Left lung (tissue), 10 donors: ENCODE data around the gene ERBB4. TPM values are rescaled to one million over a fixed set of nuclear protein-coding genes. Genes with fewer than 3 reads are reported as not detected.

ENCODE experiments used
- ATAC-seq: fragments of 200-7000 bp; cut with Tn5 transposase; one replicate; pipeline ENCODE4 v1.9.1; 2020; ENCODE audit warnings: moderate library complexity
- DNase-seq, 4 donors: peaks; one replicate each; pipeline ENCODE4 v3.0.0-alpha.2; 2013 to 2020
- H3K27ac ChIP-seq, 2 donors: fragments of 200-600 bp; sonication (generic) in 1 of 2; one replicate each; pipeline versions ENCODE4 v1.5.0 to v1.8.0; 2020 to 2021
- H3K27me3 ChIP-seq, 2 donors: fragments of 200-600 bp; sonication (generic) in 1 of 2; one replicate each; pipeline versions ENCODE4 v1.5.0 to v1.8.0; 2020 to 2021
- H3K36me3 ChIP-seq, 2 donors: fragments of 200-600 bp; sonication (generic) in 1 of 2; one replicate each; pipeline versions ENCODE4 v1.5.0 to v1.8.0; 2020 to 2021
- H3K4me1 ChIP-seq, 2 donors: fragments of 200-600 bp; one replicate each; pipeline ENCODE4 v1.8.0; 2021
- H3K4me3 ChIP-seq, 2 donors: fragments of 200-600 bp; sonication (generic) in 1 of 2; one replicate each; pipeline versions ENCODE4 v1.5.0 to v1.8.0; 2020 to 2021; ENCODE audit warnings: mild to moderate bottlenecking in 1 of 2
- H3K9me3 ChIP-seq, 2 donors: fragments of 200-600 bp; sonication (generic) in 1 of 2; one replicate each; pipeline versions ENCODE4 v1.5.0 to v1.8.0; 2020 to 2021
- CTCF ChIP-seq, 2 donors: fragments of 200-600 bp; sonication (generic) in 1 of 2; IDR thresholded peaks; one replicate each; pipeline versions ENCODE4 v1.5.0 to v1.8.0; 2021; ENCODE audit warnings: antibody characterized with exemption in 2 of 2
- intact Hi-C, 2 donors: fragments of 100-400 bp; cut with DNase I; formaldehyde crosslinking; loops; one replicate each; pipeline versions ENCODE4 v1.11.2 to v1.14.2; 2022
- polyA plus RNA-seq, 6 donors: library from polyadenylated mRNA; unstranded; fragments of 120-200 nt; gene quantifications; one replicate each; pipeline ENCODE4 v1.2.1, GENCODE V29; 2013; ENCODE audit not compliant: insufficient read length in 6 of 6
- total RNA-seq, 2 donors: library from RNA; stranded (reverse); fragmentation: NEBNext Ultra II Directional; extraction: Animal tissue kit (Norgen Biotek cat#: 25700); gene quantifications; one replicate each; pipeline ENCODE4 v1.2.1, GENCODE V29; 2021
- donor health status: DM: no; HTN: yes; CAD: no.
- donor health status: DM: no; HTN: no; CAD: no.

The ERBB4 gene
- total and polyA plus RNA-seq, 8 donors = 0.89 to 16.0 (median 1.4) TPM

- ATAC-seq (no peak), DNase-seq (no peak)
- Histone ChIP-seq H3K36me3 (no peaks in the 10 kb centered on the region), H3K4me1 (no peaks in the 10 kb centered on the region), H3K27me3 (no peaks in the 10 kb centered on the region), H3K27ac (no peak overlapping the region), H3K4me3 (no peak overlapping the region), H3K9me3 (no peaks in the 10 kb centered on the region)
- intact Hi-C loops = no loop called here
- no peak for TF ChIP-seq CTCF (IDR thresholded peaks at IDR 0.05)
Observed at GRCh38 chr2:212408524-212408923, 130.1 kb downstream of the ERBB4 start.

- Histone ChIP-seq H3K9me3 (no peaks in the 10 kb centered on the region), H3K27ac (no peak overlapping the region), H3K4me3 (no peak overlapping the region), H3K4me1 (no peaks in the 10 kb centered on the region), H3K36me3 (no peaks in the 10 kb centered on the region), H3K27me3 (no peaks in the 10 kb centered on the region)
- DNase-seq (no peak), ATAC-seq (no peak)
- no peak for TF ChIP-seq CTCF (IDR thresholded peaks at IDR 0.05)
- intact Hi-C loops = no loop called here
Observed at GRCh38 chr2:212406716-212407115, 131.9 kb downstream of the ERBB4 start.

DNA sequence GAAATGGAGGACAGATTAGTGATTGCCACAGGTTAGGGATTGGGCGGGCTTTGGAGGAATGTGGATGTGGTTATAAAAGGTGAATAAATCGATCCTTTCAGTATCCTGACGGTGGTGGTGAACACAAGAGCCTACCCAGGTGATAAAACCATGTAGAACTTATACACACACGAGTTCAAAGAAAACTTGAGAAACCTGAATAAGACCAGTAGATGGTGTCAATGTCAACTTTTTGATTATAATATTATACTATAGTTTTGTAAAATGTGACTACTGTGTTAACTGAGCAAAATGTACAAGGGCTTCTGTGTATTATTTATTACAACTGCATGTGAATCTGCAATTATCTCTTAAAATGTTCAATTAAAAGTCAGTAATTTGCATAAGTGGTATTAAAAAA is 136.3 kb downstream of the ERBB4 start:
- H3K27ac ChIP-seq = no peak overlapping the region
- no peak for ATAC-seq

DNA sequence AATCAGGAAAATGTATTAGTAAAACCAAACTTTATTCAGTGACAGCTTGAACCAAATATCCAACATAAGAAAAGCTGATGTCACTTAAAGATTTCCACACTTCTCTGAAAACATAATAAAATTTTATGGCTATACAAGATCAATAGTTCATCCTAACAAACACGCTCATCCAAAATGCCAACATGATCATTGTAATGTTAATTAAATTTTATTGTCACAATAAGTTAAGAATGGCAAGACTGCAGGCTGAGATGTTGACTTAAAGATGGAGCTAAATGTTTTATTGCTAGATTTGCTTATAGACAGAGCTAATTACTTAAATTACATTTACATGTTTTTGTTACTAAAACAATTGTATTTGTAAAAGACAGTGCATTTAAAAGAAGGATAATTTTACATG is 140.3 kb downstream of the ERBB4 start:
- no peaks in the 10 kb centered on the region for H3K36me3 ChIP-seq
- no peaks in the 10 kb centered on the region for H3K9me3 ChIP-seq
- DNase-seq (no peak), ATAC-seq (no peak)
- H3K4me3 ChIP-seq = no peak overlapping the region
- no peaks in the 10 kb centered on the region for H3K4me1 ChIP-seq
- intact Hi-C loops = no loop called here
- H3K27ac ChIP-seq = no peak overlapping the region
- H3K27me3 ChIP-seq = no peaks in the 10 kb centered on the region
- no peak for TF ChIP-seq CTCF (IDR thresholded peaks at IDR 0.05)

More for the DNA sequence above, 136.3 kb downstream of the ERBB4 start:
- intact Hi-C loops = no loop called here
- H3K27me3 ChIP-seq = no peaks in the 10 kb centered on the region
- no peak for DNase-seq
- no peak overlapping the region for H3K4me3 ChIP-seq
- no peak for TF ChIP-seq CTCF (IDR thresholded peaks at IDR 0.05)
- H3K36me3 ChIP-seq = no peaks in the 10 kb centered on the region
- no peaks in the 10 kb centered on the region for H3K4me1 ChIP-seq
- no peaks in the 10 kb centered on the region for H3K9me3 ChIP-seq

DNA sequence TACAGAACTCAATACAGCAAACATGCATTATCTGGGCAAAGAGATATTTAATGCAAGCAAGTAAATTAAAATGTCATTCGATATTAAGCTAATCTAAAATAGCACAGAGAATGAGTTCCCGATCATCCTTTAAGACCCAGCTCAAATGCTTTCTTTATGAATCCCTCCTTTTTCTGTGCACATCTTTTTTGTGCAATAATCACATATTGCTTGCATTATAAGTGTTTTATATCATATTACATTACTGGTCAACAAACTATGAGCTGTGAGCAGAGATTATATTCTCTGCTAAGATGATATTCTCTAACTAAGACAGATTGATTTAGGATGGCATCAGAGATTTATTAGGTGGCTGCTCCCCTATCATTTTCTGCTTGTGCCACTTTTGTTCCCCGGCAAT is 146.1 kb downstream of the ERBB4 start:
- H3K27me3 ChIP-seq = no peaks in the 10 kb centered on the region
- ATAC-seq (no peak), DNase-seq (no peak)
- no peaks in the 10 kb centered on the region for H3K9me3 ChIP-seq
- intact Hi-C loops = no loop called here
- no peak overlapping the region for H3K27ac ChIP-seq
- H3K36me3 ChIP-seq = no peaks in the 10 kb centered on the region
- H3K4me1 ChIP-seq = no peaks in the 10 kb centered on the region
- H3K4me3 ChIP-seq = no peak overlapping the region
- TF ChIP-seq CTCF (IDR thresholded peaks at IDR 0.05) = no peak
